Neural crest cell (in vitro differentiated cells): Measurements from ENCODE around the gene FPR1. TPM values are rescaled to one million over a fixed set of nuclear protein-coding genes. Genes with fewer than 3 reads are reported as not detected.

ENCODE experiments used
- DNase-seq: peaks from one replicate; pipeline ENCODE4 v3.0.0; 2021; ENCODE audit warnings: low read depth, mixed read lengths, low spot score
- H3K27ac Mint-ChIP-seq: one replicate; pipeline ENCODE4 v1.8.0; 2021; ENCODE audit warnings: mild to moderate bottlenecking, mixed read lengths; ENCODE audit not compliant: unreplicated experiment
- H3K27me3 Mint-ChIP-seq: 2 replicates; pipeline ENCODE4 v1.8.0; 2021; ENCODE audit warnings: low read depth, mild to moderate bottlenecking, mixed read lengths
- H3K36me3 Mint-ChIP-seq: 2 replicates; pipeline ENCODE4 v1.8.0; 2021; ENCODE audit warnings: low read depth, mild to moderate bottlenecking, mixed read lengths
- H3K4me1 Mint-ChIP-seq: 2 replicates; pipeline ENCODE4 v1.8.0; 2021; ENCODE audit warnings: mixed read lengths
- H3K4me3 Mint-ChIP-seq: one replicate; pipeline ENCODE4 v1.8.0; 2021; ENCODE audit warnings: mild to moderate bottlenecking, mixed read lengths
- H3K9me3 Mint-ChIP-seq: 2 replicates; pipeline ENCODE4 v1.8.0; 2021; ENCODE audit warnings: mixed read lengths
- long read RNA-seq: library from polyadenylated mRNA; unstranded; transcript quantifications from one replicate; pipeline ENCODE4 v2.0.0, GENCODE V29; 2020
- total RNA-seq: library from RNA; stranded (reverse); gene quantifications from 2 replicates; pipeline ENCODE4 v1.2.1, GENCODE V29; 2021
- TF ChIP-seq, protein P1 (sequence below): fragments of 200-600 bp; sonication (generic); conservative IDR thresholded peaks from 2 replicates; pipeline ENCODE4 v1.5.0; 2021; ENCODE audit warnings: antibody characterized with exemption, mild to moderate bottlenecking

Gene FPR1
- not detected in 2 replicates for total RNA-seq
- long read RNA-seq: 0 reads

- Mint-ChIP-seq H3K9me3 (peaks cover 4% of the 10 kb centered on the region), H3K36me3 (peaks cover 2% of the 10 kb centered on the region), H3K4me1 (no peaks in the 10 kb centered on the region), H3K27me3 (peaks cover 9% of the 10 kb centered on the region), H3K4me3 (no peak within 1 kb of the TSS), H3K27ac (no peak within 1 kb of the TSS)
- TF ChIP-seq, protein P1, sequence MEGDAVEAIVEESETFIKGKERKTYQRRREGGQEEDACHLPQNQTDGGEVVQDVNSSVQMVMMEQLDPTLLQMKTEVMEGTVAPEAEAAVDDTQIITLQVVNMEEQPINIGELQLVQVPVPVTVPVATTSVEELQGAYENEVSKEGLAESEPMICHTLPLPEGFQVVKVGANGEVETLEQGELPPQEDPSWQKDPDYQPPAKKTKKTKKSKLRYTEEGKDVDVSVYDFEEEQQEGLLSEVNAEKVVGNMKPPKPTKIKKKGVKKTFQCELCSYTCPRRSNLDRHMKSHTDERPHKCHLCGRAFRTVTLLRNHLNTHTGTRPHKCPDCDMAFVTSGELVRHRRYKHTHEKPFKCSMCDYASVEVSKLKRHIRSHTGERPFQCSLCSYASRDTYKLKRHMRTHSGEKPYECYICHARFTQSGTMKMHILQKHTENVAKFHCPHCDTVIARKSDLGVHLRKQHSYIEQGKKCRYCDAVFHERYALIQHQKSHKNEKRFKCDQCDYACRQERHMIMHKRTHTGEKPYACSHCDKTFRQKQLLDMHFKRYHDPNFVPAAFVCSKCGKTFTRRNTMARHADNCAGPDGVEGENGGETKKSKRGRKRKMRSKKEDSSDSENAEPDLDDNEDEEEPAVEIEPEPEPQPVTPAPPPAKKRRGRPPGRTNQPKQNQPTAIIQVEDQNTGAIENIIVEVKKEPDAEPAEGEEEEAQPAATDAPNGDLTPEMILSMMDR: no peak
- no peak for DNase-seq
Measured at GRCh38 chr19:51751655-51752054, at the start of gene FPR1. TSS of gene FPR1 (minus strand) at chr19:51751878. CDS start at chr19:51746994, 4,884 bp downstream.

- TF ChIP-seq, protein P1: no peak
- H3K36me3 Mint-ChIP-seq: peaks cover 6% of the 10 kb centered on the region
- peaks cover 22% of the 10 kb centered on the region for H3K9me3 Mint-ChIP-seq
- no peak overlapping the region for H3K27ac Mint-ChIP-seq
- H3K4me1 Mint-ChIP-seq: peaks cover 6% of the 10 kb centered on the region
- peaks cover 3% of the 10 kb centered on the region for H3K27me3 Mint-ChIP-seq
- H3K4me3 Mint-ChIP-seq: no peak overlapping the region
- no peak for DNase-seq
Measured at GRCh38 chr19:51800473-51801244, 49.0 kb upstream of the FPR1 start.

DNA sequence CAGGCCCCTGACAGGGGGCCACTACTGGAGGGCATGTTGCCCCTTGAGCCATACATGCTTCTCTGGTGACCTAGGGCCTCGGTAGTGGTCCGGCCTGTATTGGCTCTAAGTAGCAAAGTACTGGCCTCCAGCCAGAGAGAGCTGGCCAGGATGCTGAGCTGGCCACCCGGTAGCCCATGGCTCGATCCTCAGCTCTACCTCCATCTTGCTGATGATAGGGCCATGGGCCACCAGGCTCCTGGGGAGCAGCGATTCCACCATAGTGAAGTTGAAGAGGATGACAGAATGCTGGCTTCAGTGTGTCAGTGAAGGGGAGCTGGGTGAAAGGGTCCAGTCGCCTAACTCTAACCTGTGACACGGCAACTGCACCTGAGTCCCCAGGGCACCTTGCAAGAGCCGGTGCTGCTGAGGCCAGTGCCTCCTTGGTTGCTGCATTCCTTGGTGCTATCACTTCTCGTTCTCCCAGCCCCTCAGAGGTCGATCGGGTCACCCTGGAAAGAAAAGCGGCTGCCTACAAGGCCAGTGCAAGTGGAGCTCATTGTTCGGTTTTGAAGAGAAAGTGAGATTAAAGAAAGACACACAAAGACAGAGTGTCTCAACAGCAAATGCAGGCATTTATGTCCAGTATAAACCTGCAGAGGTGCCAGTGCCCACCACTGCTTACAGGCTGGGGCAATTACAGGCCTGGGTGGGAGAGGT lies 48.2 kb upstream of the FPR1 start:
- H3K27ac Mint-ChIP-seq: no peak overlapping the region
- H3K27me3 Mint-ChIP-seq: peaks cover 3% of the 10 kb centered on the region
- peaks cover 6% of the 10 kb centered on the region for H3K4me1 Mint-ChIP-seq
- H3K4me3 Mint-ChIP-seq: no peak overlapping the region
- peaks cover 6% of the 10 kb centered on the region for H3K36me3 Mint-ChIP-seq
- H3K9me3 Mint-ChIP-seq: peaks cover 23% of the 10 kb centered on the region
- TF ChIP-seq, protein P1: no peak
- no peak for DNase-seq

DNA sequence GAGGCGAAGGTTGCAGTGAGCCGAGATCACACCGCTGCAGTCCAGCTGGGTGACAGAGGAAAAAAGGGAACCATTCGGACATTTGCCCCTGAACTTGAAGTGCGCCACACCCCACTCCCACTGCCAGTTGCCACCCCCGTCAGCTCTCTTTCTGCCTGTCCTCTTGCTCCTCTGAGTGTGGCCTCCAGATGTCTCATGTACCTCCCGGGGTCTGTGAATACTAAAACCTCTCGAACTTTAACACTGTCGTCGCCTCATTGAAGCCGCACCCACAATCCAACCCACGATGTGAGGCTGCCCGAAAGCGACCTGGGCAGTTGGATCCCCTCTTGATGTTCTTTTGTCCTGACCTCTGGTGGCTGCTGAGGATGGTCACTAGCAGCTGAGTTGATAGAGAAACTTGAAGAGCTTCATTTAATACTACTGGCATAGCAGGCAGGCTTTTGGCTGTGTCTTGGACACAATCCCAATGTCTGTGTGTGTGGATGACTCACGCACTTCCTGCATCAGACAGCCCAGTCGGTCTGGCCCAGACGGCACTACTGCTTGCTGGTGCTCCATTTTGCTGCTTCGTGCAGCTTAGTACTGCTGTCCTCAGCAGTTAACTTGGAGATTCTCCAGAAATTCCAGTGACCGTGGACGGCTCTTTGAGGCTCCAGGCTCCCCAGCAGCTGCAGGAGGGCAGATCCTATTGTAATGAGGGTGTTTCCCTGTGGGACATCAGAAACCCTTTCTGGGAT lies 47.5 kb upstream of the FPR1 start:
- Mint-ChIP-seq H3K4me3 (no peak overlapping the region), H3K27ac (no peak overlapping the region), H3K9me3 (peaks cover 21% of the 10 kb centered on the region), H3K27me3 (peaks cover 3% of the 10 kb centered on the region), H3K4me1 (peaks cover 6% of the 10 kb centered on the region), H3K36me3 (peaks cover 6% of the 10 kb centered on the region)
- DNase-seq: no peak
- TF ChIP-seq, protein P1: no peak

- no peak for DNase-seq
- H3K36me3 Mint-ChIP-seq: peaks cover 3% of the 10 kb centered on the region
- TF ChIP-seq, protein P1: no peak
- H3K27me3 Mint-ChIP-seq: peaks cover 3% of the 10 kb centered on the region
- H3K27ac Mint-ChIP-seq: no peak overlapping the region
- H3K4me1 Mint-ChIP-seq: peaks cover 6% of the 10 kb centered on the region
- no peak overlapping the region for H3K4me3 Mint-ChIP-seq
- peaks cover 21% of the 10 kb centered on the region for H3K9me3 Mint-ChIP-seq
Measured at GRCh38 chr19:51798062-51798461, 46.4 kb upstream of the FPR1 start.
